ENCODE measurements around the gene SLC2A5. TPM values are rescaled to one million over a fixed set of nuclear protein-coding genes. Genes with fewer than 3 reads are reported as not detected.
"Not testable (repeated sequence)": the region's sequence is repeated elsewhere in the genome, so short reads cannot be mapped to it uniquely, and the experiment has no call there.

The SLC2A5 gene
- 0.88 TPM for polyA plus RNA-seq (ENCODE audit: insufficient read length)
- long read RNA-seq, donor 1 = 0 reads
- long read RNA-seq, donor 2 = 0 reads
- long read RNA-seq, donor 3 = 0 reads
- long read RNA-seq, donor 4 = 0 reads
- long read RNA-seq, donor 5, partial matches to known transcripts = 8 of 8 reads
- long read RNA-seq, donor 5, other reads (novel, unspliced or antisense) = 0 of 8 reads
- long read RNA-seq, donor 6 = 0 reads
- long read RNA-seq, donor 7 = 0 reads
- long read RNA-seq, donor 8 = 0 reads

- no peak for DNase-seq
These were observed at the start of gene SLC2A5 for GRCh38 chr1:9069326-9070100. Gene SLC2A5 (minus strand): TSS chr1:9069635. CDS start chr1:9069536, 99 bp downstream.

GRCh38 chr1:9118186-9118585 lies 48.8 kb upstream of the SLC2A5 start:
- no peak for DNase-seq

GRCh38 chr1:9115351-9116205 lies 46.1 kb upstream of the SLC2A5 start:
- no peak for DNase-seq

GRCh38 chr1:9112961-9113880 lies 43.8 kb upstream of the SLC2A5 start:
- no peak for DNase-seq

GRCh38 chr1:9111957-9112356 lies 42.5 kb upstream of the SLC2A5 start:
- DNase-seq = no peak

- DNase-seq = no peak
These were observed 41.9 kb upstream of the SLC2A5 start for GRCh38 chr1:9111357-9111691.

GRCh38 chr1:9110669-9111356 lies 41.4 kb upstream of the SLC2A5 start:
- DNase-seq = peak; percentile 86

GRCh38 chr1:9108056-9108665 lies 38.7 kb upstream of the SLC2A5 start:
- no peak for DNase-seq

- DNase-seq = no peak
These were observed 37.7 kb upstream of the SLC2A5 start for GRCh38 chr1:9107136-9107535.

GRCh38 chr1:9106286-9106685 lies 36.9 kb upstream of the SLC2A5 start:
- no peak for DNase-seq

- DNase-seq = no peak
These were observed 36.0 kb upstream of the SLC2A5 start for GRCh38 chr1:9105336-9105867.

- peak; percentile 57 for DNase-seq
These were observed 32.2 kb upstream of the SLC2A5 start for GRCh38 chr1:9101510-9102146.

GRCh38 chr1:9100471-9101043 lies 31.1 kb upstream of the SLC2A5 start:
- DNase-seq = no peak

GRCh38 chr1:9099555-9099954 lies 30.1 kb upstream of the SLC2A5 start:
- no peak for DNase-seq

- no peak for DNase-seq
These were observed 28.7 kb upstream of the SLC2A5 start for GRCh38 chr1:9097947-9098705.

GRCh38 chr1:9095818-9096217 lies 26.4 kb upstream of the SLC2A5 start:
- no peak for DNase-seq

GRCh38 chr1:9093996-9094595 lies 24.7 kb upstream of the SLC2A5 start:
- DNase-seq = not testable (repeated sequence)

- DNase-seq = no peak
These were observed 24.1 kb upstream of the SLC2A5 start for GRCh38 chr1:9093581-9093980.

Data from left kidney (tissue), 8 donors.